Neural cell (in vitro differentiated cells): Measurements from ENCODE around the gene SLC26A5.

Experiments used
- EP300 ChIP-seq: fragments of 450-650 bp; conservative IDR thresholded peaks from 2 replicates; pipeline ENCODE4 v1.6.1; 2014; ENCODE audit warnings: antibody characterized with exemption, mild to moderate bottlenecking, moderate library complexity; ENCODE audit not compliant: poor library complexity, severe bottlenecking
- EZH2 ChIP-seq: fragments of 200-600, 300-800 bp; shearing (Covaris generic), sonication (generic); IDR thresholded peaks from 2 replicates; pipeline ENCODE4 v1.6.1; 2014; ENCODE audit warnings: antibody characterized with exemption, low read length, borderline replicate concordance, mild to moderate bottlenecking; ENCODE audit not compliant: insufficient read depth, poor library complexity, severe bottlenecking
- POLR2AphosphoS5 ChIP-seq: IDR thresholded peaks from 2 replicates; pipeline ENCODE4 v1.6.1; 2012
- SMC3 ChIP-seq: fragments of 450-650 bp; conservative IDR thresholded peaks from 2 replicates; pipeline ENCODE4 v1.6.1; 2014; ENCODE audit warnings: antibody characterized with exemption, mild to moderate bottlenecking, moderate library complexity; ENCODE audit not compliant: poor library complexity
- TAF1 ChIP-seq: IDR thresholded peaks from 2 replicates; pipeline ENCODE4 v1.6.1; 2012; ENCODE audit warnings: low read depth
- TF ChIP-seq, protein P1 (sequence below): fragments of 450-650 bp; IDR thresholded peaks from 2 replicates; pipeline ENCODE4 v1.5.1; 2014; ENCODE audit warnings: antibody characterized with exemption, mild to moderate bottlenecking, moderate library complexity; ENCODE audit not compliant: poor library complexity, severe bottlenecking
- TF ChIP-seq, protein P2 (sequence below): IDR thresholded peaks from 2 replicates; pipeline ENCODE4 v1.6.1; 2012; ENCODE audit warnings: borderline replicate concordance

GRCh38 chr7:103425177-103425576 is 20.8 kb downstream of the SLC26A5 start:
- TF ChIP-seq SMC3 (no peak), POLR2AphosphoS5 (no peak), EZH2 (no peak), TAF1 (no peak), EP300 (no peak)
- TF ChIP-seq, protein P1, sequence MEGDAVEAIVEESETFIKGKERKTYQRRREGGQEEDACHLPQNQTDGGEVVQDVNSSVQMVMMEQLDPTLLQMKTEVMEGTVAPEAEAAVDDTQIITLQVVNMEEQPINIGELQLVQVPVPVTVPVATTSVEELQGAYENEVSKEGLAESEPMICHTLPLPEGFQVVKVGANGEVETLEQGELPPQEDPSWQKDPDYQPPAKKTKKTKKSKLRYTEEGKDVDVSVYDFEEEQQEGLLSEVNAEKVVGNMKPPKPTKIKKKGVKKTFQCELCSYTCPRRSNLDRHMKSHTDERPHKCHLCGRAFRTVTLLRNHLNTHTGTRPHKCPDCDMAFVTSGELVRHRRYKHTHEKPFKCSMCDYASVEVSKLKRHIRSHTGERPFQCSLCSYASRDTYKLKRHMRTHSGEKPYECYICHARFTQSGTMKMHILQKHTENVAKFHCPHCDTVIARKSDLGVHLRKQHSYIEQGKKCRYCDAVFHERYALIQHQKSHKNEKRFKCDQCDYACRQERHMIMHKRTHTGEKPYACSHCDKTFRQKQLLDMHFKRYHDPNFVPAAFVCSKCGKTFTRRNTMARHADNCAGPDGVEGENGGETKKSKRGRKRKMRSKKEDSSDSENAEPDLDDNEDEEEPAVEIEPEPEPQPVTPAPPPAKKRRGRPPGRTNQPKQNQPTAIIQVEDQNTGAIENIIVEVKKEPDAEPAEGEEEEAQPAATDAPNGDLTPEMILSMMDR: no peak
- TF ChIP-seq, protein P2, sequence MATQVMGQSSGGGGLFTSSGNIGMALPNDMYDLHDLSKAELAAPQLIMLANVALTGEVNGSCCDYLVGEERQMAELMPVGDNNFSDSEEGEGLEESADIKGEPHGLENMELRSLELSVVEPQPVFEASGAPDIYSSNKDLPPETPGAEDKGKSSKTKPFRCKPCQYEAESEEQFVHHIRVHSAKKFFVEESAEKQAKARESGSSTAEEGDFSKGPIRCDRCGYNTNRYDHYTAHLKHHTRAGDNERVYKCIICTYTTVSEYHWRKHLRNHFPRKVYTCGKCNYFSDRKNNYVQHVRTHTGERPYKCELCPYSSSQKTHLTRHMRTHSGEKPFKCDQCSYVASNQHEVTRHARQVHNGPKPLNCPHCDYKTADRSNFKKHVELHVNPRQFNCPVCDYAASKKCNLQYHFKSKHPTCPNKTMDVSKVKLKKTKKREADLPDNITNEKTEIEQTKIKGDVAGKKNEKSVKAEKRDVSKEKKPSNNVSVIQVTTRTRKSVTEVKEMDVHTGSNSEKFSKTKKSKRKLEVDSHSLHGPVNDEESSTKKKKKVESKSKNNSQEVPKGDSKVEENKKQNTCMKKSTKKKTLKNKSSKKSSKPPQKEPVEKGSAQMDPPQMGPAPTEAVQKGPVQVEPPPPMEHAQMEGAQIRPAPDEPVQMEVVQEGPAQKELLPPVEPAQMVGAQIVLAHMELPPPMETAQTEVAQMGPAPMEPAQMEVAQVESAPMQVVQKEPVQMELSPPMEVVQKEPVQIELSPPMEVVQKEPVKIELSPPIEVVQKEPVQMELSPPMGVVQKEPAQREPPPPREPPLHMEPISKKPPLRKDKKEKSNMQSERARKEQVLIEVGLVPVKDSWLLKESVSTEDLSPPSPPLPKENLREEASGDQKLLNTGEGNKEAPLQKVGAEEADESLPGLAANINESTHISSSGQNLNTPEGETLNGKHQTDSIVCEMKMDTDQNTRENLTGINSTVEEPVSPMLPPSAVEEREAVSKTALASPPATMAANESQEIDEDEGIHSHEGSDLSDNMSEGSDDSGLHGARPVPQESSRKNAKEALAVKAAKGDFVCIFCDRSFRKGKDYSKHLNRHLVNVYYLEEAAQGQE: no peak
